NB4 (cell line): ENCODE measurements around the gene PACS1.

ENCODE experiments used
- MYC ChIP-seq: IDR thresholded peaks from 2 replicates; pipeline ENCODE4 v1.6.1; 2011; ENCODE audit warnings: low read depth, low read length
- POLR2A ChIP-seq: IDR thresholded peaks from 2 replicates; pipeline ENCODE4 v1.6.1; 2011; ENCODE audit warnings: mild to moderate bottlenecking; ENCODE audit not compliant: insufficient read length; ENCODE audit errors: extremely low read depth
- TF ChIP-seq, protein P1 (sequence below): IDR thresholded peaks from one replicate; pipeline ENCODE4 v1.5.1; 2012; ENCODE audit warnings: low read depth, low read length
- TF ChIP-seq, protein P2 (sequence below): IDR thresholded peaks from 2 replicates; pipeline ENCODE4 v1.6.1; 2011; ENCODE audit warnings: low read depth, low read length

DNA sequence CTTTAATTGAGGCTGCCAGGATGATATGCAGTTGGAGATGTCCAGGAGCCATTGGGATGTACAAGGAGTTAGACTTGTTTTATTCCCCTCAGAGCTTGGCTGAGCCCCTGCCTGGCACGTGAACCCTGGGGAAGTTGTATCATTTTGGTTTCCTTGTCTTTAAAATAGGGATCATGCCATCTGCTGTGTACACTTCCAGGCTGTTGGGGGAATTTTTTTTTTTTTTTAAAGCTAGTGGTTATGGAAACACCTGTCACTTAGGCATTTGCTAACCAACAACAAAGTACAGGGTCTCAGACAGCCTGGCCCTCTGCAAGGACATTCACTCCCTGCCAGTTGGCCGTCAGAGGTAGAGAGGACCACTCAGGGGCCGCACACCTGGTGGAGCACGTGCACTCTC is 189.9 kb downstream of the PACS1 start:
- TF ChIP-seq, protein P1, sequence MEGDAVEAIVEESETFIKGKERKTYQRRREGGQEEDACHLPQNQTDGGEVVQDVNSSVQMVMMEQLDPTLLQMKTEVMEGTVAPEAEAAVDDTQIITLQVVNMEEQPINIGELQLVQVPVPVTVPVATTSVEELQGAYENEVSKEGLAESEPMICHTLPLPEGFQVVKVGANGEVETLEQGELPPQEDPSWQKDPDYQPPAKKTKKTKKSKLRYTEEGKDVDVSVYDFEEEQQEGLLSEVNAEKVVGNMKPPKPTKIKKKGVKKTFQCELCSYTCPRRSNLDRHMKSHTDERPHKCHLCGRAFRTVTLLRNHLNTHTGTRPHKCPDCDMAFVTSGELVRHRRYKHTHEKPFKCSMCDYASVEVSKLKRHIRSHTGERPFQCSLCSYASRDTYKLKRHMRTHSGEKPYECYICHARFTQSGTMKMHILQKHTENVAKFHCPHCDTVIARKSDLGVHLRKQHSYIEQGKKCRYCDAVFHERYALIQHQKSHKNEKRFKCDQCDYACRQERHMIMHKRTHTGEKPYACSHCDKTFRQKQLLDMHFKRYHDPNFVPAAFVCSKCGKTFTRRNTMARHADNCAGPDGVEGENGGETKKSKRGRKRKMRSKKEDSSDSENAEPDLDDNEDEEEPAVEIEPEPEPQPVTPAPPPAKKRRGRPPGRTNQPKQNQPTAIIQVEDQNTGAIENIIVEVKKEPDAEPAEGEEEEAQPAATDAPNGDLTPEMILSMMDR = no peak
- no peak for TF ChIP-seq POLR2A
- TF ChIP-seq, protein P2, sequence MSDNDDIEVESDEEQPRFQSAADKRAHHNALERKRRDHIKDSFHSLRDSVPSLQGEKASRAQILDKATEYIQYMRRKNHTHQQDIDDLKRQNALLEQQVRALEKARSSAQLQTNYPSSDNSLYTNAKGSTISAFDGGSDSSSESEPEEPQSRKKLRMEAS = no peak
- TF ChIP-seq MYC = no peak
